ENCODE data around the gene PHACTR3.

DNA sequence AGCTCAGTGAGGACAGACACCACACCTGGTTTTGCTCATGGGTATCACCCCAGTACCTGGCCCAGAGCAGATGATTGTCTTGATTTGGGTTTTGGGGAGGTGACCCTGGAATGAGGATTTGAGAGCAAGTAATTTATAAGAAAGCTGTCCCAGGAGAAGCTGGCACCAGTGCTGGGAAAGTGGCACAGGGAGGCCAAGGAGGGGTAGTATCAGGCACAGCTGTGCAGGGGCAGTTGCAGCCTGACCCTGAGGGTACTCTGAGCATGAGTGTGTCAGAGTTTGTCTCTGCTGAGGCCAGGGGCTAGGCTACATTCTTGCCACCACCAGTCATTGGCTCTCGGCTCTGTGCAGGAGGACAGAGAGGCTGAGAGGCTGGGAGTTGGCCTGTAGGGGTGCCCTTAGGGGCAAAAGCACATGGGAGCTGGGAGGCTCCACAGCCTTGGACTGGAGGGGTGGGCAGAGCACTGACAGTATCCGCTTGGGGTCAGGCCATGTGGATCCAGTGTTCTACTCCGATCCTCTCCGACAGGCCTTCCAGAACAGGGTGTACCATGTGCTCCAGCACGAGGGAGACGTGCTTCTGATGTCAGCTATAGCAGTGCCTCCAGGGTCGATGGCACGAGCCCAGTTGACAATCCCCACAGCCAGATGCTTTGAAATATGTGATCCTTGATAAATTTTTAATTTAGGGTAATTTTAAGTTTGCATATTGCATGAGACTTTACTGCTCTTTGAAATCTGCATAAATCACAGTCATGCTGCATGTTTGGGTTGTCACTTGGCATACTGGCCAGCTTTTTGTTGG is 121.3 kb downstream of the PHACTR3 start:
- TF ChIP-seq, protein P1, sequence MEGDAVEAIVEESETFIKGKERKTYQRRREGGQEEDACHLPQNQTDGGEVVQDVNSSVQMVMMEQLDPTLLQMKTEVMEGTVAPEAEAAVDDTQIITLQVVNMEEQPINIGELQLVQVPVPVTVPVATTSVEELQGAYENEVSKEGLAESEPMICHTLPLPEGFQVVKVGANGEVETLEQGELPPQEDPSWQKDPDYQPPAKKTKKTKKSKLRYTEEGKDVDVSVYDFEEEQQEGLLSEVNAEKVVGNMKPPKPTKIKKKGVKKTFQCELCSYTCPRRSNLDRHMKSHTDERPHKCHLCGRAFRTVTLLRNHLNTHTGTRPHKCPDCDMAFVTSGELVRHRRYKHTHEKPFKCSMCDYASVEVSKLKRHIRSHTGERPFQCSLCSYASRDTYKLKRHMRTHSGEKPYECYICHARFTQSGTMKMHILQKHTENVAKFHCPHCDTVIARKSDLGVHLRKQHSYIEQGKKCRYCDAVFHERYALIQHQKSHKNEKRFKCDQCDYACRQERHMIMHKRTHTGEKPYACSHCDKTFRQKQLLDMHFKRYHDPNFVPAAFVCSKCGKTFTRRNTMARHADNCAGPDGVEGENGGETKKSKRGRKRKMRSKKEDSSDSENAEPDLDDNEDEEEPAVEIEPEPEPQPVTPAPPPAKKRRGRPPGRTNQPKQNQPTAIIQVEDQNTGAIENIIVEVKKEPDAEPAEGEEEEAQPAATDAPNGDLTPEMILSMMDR (IDR thresholded peaks at IDR 0.05) = no peak
- TF ChIP-seq EP300 (IDR thresholded peaks at IDR 0.05) (no peak), JUN (IDR thresholded peaks at IDR 0.05) (no peak), RFX5 (IDR thresholded peaks at IDR 0.05) (no peak), CHD2 (IDR thresholded peaks at IDR 0.05; ENCODE audit: low read length, partially characterized antibody) (no peak), POLR2A (IDR thresholded peaks at IDR 0.05; ENCODE audit: low read length) (no peak), SREBF2 (IDR thresholded peaks at IDR 0.05) (no peak), TP53 (CRISPR knock-in tag; IDR thresholded peaks at IDR 0.05) (no peak), MAZ (IDR thresholded peaks at IDR 0.05; ENCODE audit: borderline replicate concordance, low read depth, low read length) (no peak), POLR2AphosphoS2 (conservative IDR thresholded peaks at IDR 0.05; ENCODE audit: low read length) (no peak), CEBPB (IDR thresholded peaks at IDR 0.05) (no peak)
- TF ChIP-seq, protein P2, sequence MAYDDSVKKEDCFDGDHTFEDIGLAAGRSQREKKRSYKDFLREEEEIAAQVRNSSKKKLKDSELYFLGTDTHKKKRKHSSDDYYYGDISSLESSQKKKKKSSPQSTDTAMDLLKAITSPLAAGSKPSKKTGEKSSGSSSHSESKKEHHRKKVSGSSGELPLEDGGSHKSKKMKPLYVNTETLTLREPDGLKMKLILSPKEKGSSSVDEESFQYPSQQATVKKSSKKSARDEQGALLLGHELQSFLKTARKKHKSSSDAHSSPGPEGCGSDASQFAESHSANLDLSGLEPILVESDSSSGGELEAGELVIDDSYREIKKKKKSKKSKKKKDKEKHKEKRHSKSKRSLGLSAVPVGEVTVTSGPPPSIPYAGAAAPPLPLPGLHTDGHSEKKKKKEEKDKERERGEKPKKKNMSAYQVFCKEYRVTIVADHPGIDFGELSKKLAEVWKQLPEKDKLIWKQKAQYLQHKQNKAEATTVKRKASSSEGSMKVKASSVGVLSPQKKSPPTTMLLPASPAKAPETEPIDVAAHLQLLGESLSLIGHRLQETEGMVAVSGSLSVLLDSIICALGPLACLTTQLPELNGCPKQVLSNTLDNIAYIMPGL (CRISPR knock-in tag; IDR thresholded peaks at IDR 0.05; ENCODE audit: borderline replicate concordance) = no peak
- TF ChIP-seq, protein P3, sequence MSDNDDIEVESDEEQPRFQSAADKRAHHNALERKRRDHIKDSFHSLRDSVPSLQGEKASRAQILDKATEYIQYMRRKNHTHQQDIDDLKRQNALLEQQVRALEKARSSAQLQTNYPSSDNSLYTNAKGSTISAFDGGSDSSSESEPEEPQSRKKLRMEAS (IDR thresholded peaks at IDR 0.05) = no peak
- TF ChIP-seq, protein P4, sequence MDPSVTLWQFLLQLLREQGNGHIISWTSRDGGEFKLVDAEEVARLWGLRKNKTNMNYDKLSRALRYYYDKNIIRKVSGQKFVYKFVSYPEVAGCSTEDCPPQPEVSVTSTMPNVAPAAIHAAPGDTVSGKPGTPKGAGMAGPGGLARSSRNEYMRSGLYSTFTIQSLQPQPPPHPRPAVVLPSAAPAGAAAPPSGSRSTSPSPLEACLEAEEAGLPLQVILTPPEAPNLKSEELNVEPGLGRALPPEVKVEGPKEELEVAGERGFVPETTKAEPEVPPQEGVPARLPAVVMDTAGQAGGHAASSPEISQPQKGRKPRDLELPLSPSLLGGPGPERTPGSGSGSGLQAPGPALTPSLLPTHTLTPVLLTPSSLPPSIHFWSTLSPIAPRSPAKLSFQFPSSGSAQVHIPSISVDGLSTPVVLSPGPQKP (IDR thresholded peaks at IDR 0.05; ENCODE audit: low read depth, low read length) = no peak

All from A549 (cell line).